Prostate gland (tissue), 2 donors: ENCODE measurements around the gene PDSS2. TPM values are rescaled to one million over a fixed set of nuclear protein-coding genes. Genes with fewer than 3 reads are reported as not detected.

Experiments used
- DNase-seq: peaks from one replicate; pipeline ENCODE4 v3.0.0-alpha.2; 2019; ENCODE audit warnings: low spot score
- H3K27ac ChIP-seq, 2 donors: fragments of 200-600 bp; sonication (generic); 2 replicates each; pipeline ENCODE4 v1.5.1; 2017 to 2019
- H3K27me3 ChIP-seq: fragments of 200-600 bp; sonication (generic); replicated peaks from 2 replicates; pipeline ENCODE4 v1.5.1; 2019; ENCODE audit not compliant: insufficient read depth
- H3K36me3 ChIP-seq, 2 donors: fragments of 200-600 bp; sonication (generic); 1 replicate in 1 of 2; 2 replicates in 1 of 2; pipeline versions ENCODE4 v1.5.1 to v1.8.1; 2017 to 2019
- H3K4me1 ChIP-seq: fragments of 200-600 bp; sonication (generic); replicated peaks from 2 replicates; pipeline ENCODE4 v1.5.1; 2019
- H3K4me3 ChIP-seq, 2 donors: fragments of 200-600 bp; sonication (generic); 2 replicates each; pipeline ENCODE4 v1.5.1; 2017 to 2019
- H3K9me3 ChIP-seq: fragments of 200-600 bp; sonication (generic); 2 replicates; pipeline ENCODE4 v1.5.1; 2017
- CTCF ChIP-seq, 4 experiments: fragments of 200-600 bp in 2 of 4; fragments of 450-650 bp in 2 of 4; sonication (generic) in 2 of 4; IDR thresholded peaks; 1 replicate in 3 of 4; 2 replicates in 1 of 4; pipeline ENCODE4 v1.5.1; 2016 to 2019; ENCODE audit warnings: antibody characterized with exemption in 4 of 4, mild to moderate bottlenecking in 2 of 4, moderate library complexity in 2 of 4
- POLR2A ChIP-seq: fragments of 450-650 bp; IDR thresholded peaks from one replicate; pipeline ENCODE4 v1.6.1; 2016; ENCODE audit warnings: antibody characterized with exemption, mild to moderate bottlenecking
- POLR2AphosphoS5 ChIP-seq: sonication (generic); formaldehyde crosslinking; IDR thresholded peaks from one replicate; pipeline ENCODE4 v1.6.1; 2017; ENCODE audit warnings: antibody characterized with exemption
- WGBS: methylation state at CpG from one replicate; pipeline ENCODE4 v1.1.5; 2018; 5-methylcytosine and 5-hydroxymethylcytosine counted together
- intact Hi-C: fragments of 100-400 bp; cut with DNase I; formaldehyde crosslinking; loops from one replicate; pipeline ENCODE4 v1.14.2; 2022
- small RNA-seq, 2 donors: library from RNA; depleted of rRNA; stranded (forward); fragments of <200 nt; gene quantifications; one replicate each; pipeline ENCODE3, GENCODE V24; 2016
- total RNA-seq, 2 donors: library from RNA; depleted of rRNA; stranded (reverse); fragments of >200 nt; gene quantifications; one replicate each; pipeline ENCODE4 v1.1.0, GENCODE V29; 2016

Gene PDSS2
- total RNA-seq, 2 donors from 2014 or later, result 12.7 to 35.3 TPM

GRCh38 chr6:107106165-107106564 is 353.2 kb downstream of the PDSS2 start:
- no peak for DNase-seq
- WGBS, result 89% methylated on average over 3 of the region's 3 CpGs

GRCh38 chr6:107105511-107106116 is 353.8 kb downstream of the PDSS2 start:
- no peak overlapping the region for H3K4me3 ChIP-seq
- no peak for TF ChIP-seq POLR2A
- no peak for TF ChIP-seq CTCF (IDR thresholded peaks at IDR 0.05)
- no peak for TF ChIP-seq POLR2AphosphoS5
- H3K27me3 ChIP-seq, result no peaks in the 10 kb centered on the region
- intact Hi-C loops, result no loop called here
- H3K4me1 ChIP-seq, result no peaks in the 10 kb centered on the region
- no peak overlapping the region for H3K27ac ChIP-seq
- H3K36me3 ChIP-seq, result no peaks in the 10 kb centered on the region
- H3K9me3 ChIP-seq, result no peaks in the 10 kb centered on the region
- 89% methylated on average over 7 of the region's 7 CpGs for WGBS
- DNase-seq, result no peak

More at GRCh38 chr6:107106165-107106564, 353.2 kb downstream of the PDSS2 start:
- Histone ChIP-seq H3K27ac (no peak overlapping the region), H3K36me3 (no peaks in the 10 kb centered on the region), H3K4me1 (no peaks in the 10 kb centered on the region), H3K9me3 (no peaks in the 10 kb centered on the region), H3K4me3 (no peak overlapping the region), H3K27me3 (no peaks in the 10 kb centered on the region)
- intact Hi-C loops, result no loop called here
- TF ChIP-seq CTCF (IDR thresholded peaks at IDR 0.05) (no peak), POLR2A (no peak), POLR2AphosphoS5 (no peak)

- TF ChIP-seq POLR2A (no peak), CTCF (IDR thresholded peaks at IDR 0.05) (no peak), POLR2AphosphoS5 (no peak)
Measured at GRCh38 chr6:107103082-107103481, 356.3 kb downstream of the PDSS2 start.

More at GRCh38 chr6:107103082-107103481, 356.3 kb downstream of the PDSS2 start:
- intact Hi-C loops, result no loop called here
- no peak overlapping the region for H3K27ac ChIP-seq
- H3K4me3 ChIP-seq, result no peak overlapping the region
- over 99% methylated on average over 6 of the region's 6 CpGs for WGBS
- H3K27me3 ChIP-seq, result no peaks in the 10 kb centered on the region
- H3K9me3 ChIP-seq, result no peaks in the 10 kb centered on the region
- no peaks in the 10 kb centered on the region for H3K4me1 ChIP-seq
- no peaks in the 10 kb centered on the region for H3K36me3 ChIP-seq
- DNase-seq, result no peak

Small RNA genes lying within 50 kb of the gene (small RNA-seq; reads per million reads assigned to genes)
- gene AL591516.1 (0 reads per million in 2 donors), gene RNU6-1299P (0 reads per million in 2 donors)

Other genes starting within 250 kb of the PDSS2 start
- gene SOBP, start 30.6 kb upstream of the PDSS2 start, total RNA-seq, result 10 to 100 TPM; 15.8 to 23.3 TPM